ENCODE data around the gene SMARCC2. TPM values are rescaled to one million over a fixed set of nuclear protein-coding genes. Genes with fewer than 3 reads are reported as not detected.
A peak's percentile ranks its signal among the peaks of the same experiment; 100 is the strongest.

Gene SMARCC2
- total RNA-seq, 1 experiment from 2014 or later = 129 TPM

- CTCF ChIA-PET = interaction anchor here (1.4 kb wide), 1 partner anchor 32 kb away, joined by 3 read pairs; no protein-coding TSS in a partner anchor
- TF ChIP-seq REST (IDR thresholded peaks at IDR 0.05; ENCODE audit: insufficient read depth in 1 of 2, low read depth in 2 of 2, low read length in 1 of 2) (no peak), SIN3A (IDR thresholded peaks at IDR 0.05; ENCODE audit: borderline replicate concordance, insufficient read depth, low read depth, low read length) (peak; percentile 55; the same call in 1 of the 2 replicates), TCF7L2 (IDR thresholded peaks at IDR 0.05; ENCODE audit: low read depth, low read length) (no peak), CTCF (IDR thresholded peaks at IDR 0.05) (no peak), POLR2AphosphoS5 (IDR thresholded peaks at IDR 0.05; ENCODE audit: low read depth, low read length) (peak; percentile 99)
- POLR2A ChIA-PET = interaction anchor here (0.7 kb wide), 1 partner anchor 40 kb away, joined by 3 read pairs; no protein-coding TSS in a partner anchor
- ATAC-seq (peak; percentile 89), DNase-seq (ENCODE audit: low read depth, low spot score) (peak; percentile 86)
- Histone ChIP-seq H3K4me1 (ENCODE audit: control insufficient read depth, insufficient read depth, low read length) (peaks cover 32% of the 10 kb centered on the region), H3K36me3 (ENCODE audit: control insufficient read depth, insufficient read depth, low read length) (peaks cover 2% of the 10 kb centered on the region; the same call in 1 of the 2 replicates), H3K9me3 (ENCODE audit: control insufficient read depth, insufficient read depth, low read depth, low read length) (no peaks in the 10 kb centered on the region), H3K27ac (ENCODE audit: low read length) (peak within 1 kb of the TSS; percentile 92), H3K27me3 (ENCODE audit: control insufficient read depth, insufficient read depth, low read length) (no peaks in the 10 kb centered on the region), H3K4me3 (ENCODE audit: low read depth in 2 of 2, low read length in 2 of 2) (peak within 1 kb of the TSS; percentile 74 to 78)
- no TSS peak for BruUV-seq (replicated peaks)
- in situ Hi-C loops (cut with HindIII; ENCODE audit: low pct_unique_long_range_greater_than_20kb, low sequenced_read_pairs) = no loop called here
- intact Hi-C loops (cut with micrococcal nuclease; ENCODE audit: unreplicated experiment) = loop anchor here (5.0 kb wide), 1 partner anchor 41 kb away; the partner anchor contains the start of genes RPL41 and ZC3H10
Measured at GRCh38 chr12:56158029-56158925, 31.0 kb downstream of the SMARCC2 start, which contains the start of gene MYL6. TSS of gene MYL6 (plus strand) at chr12:56158359. CDS start at chr12:56158402, 43 bp downstream.

GRCh38 chr12:56157201-56158028 is 31.9 kb downstream of the SMARCC2 start:
- Histone ChIP-seq H3K9me3 (ENCODE audit: control insufficient read depth, insufficient read depth, low read depth, low read length) (no peaks in the 10 kb centered on the region), H3K27me3 (ENCODE audit: control insufficient read depth, insufficient read depth, low read length) (no peaks in the 10 kb centered on the region), H3K4me1 (ENCODE audit: control insufficient read depth, insufficient read depth, low read length) (peaks cover 39% of the 10 kb centered on the region), H3K36me3 (ENCODE audit: control insufficient read depth, insufficient read depth, low read length) (peaks cover 2% of the 10 kb centered on the region; the same call in 1 of the 2 replicates), H3K27ac (ENCODE audit: low read length) (peak overlapping the region; percentile 92), H3K4me3 (ENCODE audit: low read depth in 2 of 2, low read length in 2 of 2) (peak overlapping the region; percentile 74 to 78)
- DNase-seq (ENCODE audit: low read depth, low spot score) = peak; percentile 43
- ChIA-PET CTCF (no interaction called here), POLR2A (interaction anchor here (0.7 kb wide), 1 partner anchor 39 kb away, joined by 3 read pairs; no protein-coding TSS in a partner anchor)
- intact Hi-C loops (cut with micrococcal nuclease; ENCODE audit: unreplicated experiment) (loop anchor here (5.0 kb wide), 1 partner anchor 40 kb away; the partner anchor contains the start of genes RPL41 and ZC3H10), in situ Hi-C loops (cut with HindIII; ENCODE audit: low pct_unique_long_range_greater_than_20kb, low sequenced_read_pairs) (no loop called here)
- BruUV-seq (replicated peaks) = no TSS peak
- peak; percentile 72 for ATAC-seq
- TF ChIP-seq TCF7L2 (IDR thresholded peaks at IDR 0.05; ENCODE audit: low read depth, low read length) = no peak
- TF ChIP-seq REST (IDR thresholded peaks at IDR 0.05; ENCODE audit: insufficient read depth in 1 of 2, low read depth in 2 of 2, low read length in 1 of 2) = no peak; a peak in 1 of 4 replicates
- TF ChIP-seq POLR2AphosphoS5 (IDR thresholded peaks at IDR 0.05; ENCODE audit: low read depth, low read length) = peak; percentile 72; the same call in 1 of the 2 replicates
- 0 out of 2 replicates have a peak, but pooled peaks have one; percentile 40 for TF ChIP-seq SIN3A (IDR thresholded peaks at IDR 0.05; ENCODE audit: borderline replicate concordance, insufficient read depth, low read depth, low read length)
- no peak for TF ChIP-seq CTCF (IDR thresholded peaks at IDR 0.05)

All from Panc1 (cell line).